Measurements from ENCODE around the gene TOM1L1.

Gene TOM1L1

DNA sequence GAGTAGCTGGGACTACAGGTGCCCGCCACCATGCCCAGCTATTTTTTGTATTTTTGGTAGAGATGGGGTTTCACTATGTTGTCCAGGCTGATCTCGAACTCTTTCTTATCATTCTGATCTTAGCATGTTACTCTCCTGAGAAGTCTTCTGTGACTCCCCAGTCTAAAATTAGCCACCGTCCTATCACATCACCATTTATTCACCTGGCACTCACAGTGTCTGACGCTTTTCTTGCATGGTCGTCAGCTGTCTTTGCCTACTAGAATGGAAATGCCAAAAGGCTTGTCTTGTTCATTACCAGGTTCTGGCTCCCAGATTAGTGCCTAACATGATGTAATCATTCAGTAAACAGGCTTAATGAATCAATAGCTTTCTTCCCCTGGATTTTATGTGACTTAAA, 23.8 kb downstream of the TOM1L1 start:
- Histone ChIP-seq H3K4ac (ENCODE audit: low read depth, low read length) (no peak overlapping the region), H3K79me1 (ENCODE audit: low read length) (no peaks in the 10 kb centered on the region), H2BK15ac (replicated peaks; ENCODE audit: low read depth) (no peak overlapping the region), H3K27ac (ENCODE audit: low read depth, low read length) (no peak overlapping the region), H4K8ac (ENCODE audit: low read depth, low read length) (no peak overlapping the region), H3K79me2 (ENCODE audit: control insufficient read depth, insufficient read depth, low read length) (no peaks in the 10 kb centered on the region), H3K4me2 (ENCODE audit: low read length) (no peak overlapping the region), H3K4me1 (ENCODE audit: control insufficient read depth, low read depth, low read length) (peaks cover 4% of the 10 kb centered on the region), H3K27me3 (ENCODE audit: insufficient read depth, low read length, poor library complexity) (no peaks in the 10 kb centered on the region), H4K5ac (ENCODE audit: low read length) (no peak overlapping the region), H3K23ac (ENCODE audit: low read length) (no peak overlapping the region), H3K9ac (ENCODE audit: low read length) (no peak overlapping the region), H3K56ac (ENCODE audit: low read length) (no peak overlapping the region), H3K18ac (ENCODE audit: low read length) (no peak overlapping the region), H2BK120ac (ENCODE audit: low read depth, low read length) (no peak overlapping the region), H3K36me3 (ENCODE audit: control insufficient read depth, insufficient read depth, low read length) (no peaks in the 10 kb centered on the region), H3K4me3 (ENCODE audit: low read length) (no peak overlapping the region), H2BK5ac (ENCODE audit: low read length) (no peak overlapping the region), H2AK5ac (ENCODE audit: low read length) (no peak overlapping the region)
- no peak for DNase-seq
- WGBS (ENCODE audit: extremely low coverage, insufficient coverage, low lambda C conversion rate): no CpG with 5 or more reads among the region's 5 CpGs

DNA sequence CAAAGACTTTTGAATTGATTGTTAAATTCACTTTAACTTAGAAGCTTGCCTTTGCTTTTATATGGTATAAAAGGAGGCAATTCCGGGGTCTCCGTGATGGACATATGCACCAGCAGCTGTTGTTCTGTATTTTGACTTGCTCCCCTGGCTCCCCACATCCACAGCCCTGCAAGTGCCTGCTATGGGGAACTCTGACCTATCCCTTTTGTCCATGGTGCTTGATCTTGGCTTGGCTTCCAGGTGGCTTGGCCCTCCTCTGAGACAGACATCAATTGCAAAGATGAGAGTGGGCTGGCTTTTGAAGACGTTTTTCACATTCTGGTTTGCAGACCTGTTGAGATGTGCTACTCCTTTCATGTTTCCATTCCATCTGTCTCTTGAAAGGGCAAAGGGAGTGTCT, 26.9 kb downstream of the TOM1L1 start:
- Histone ChIP-seq H3K4me3 (ENCODE audit: low read length) (no peak overlapping the region), H2AK5ac (ENCODE audit: low read length) (no peak overlapping the region), H2BK15ac (replicated peaks; ENCODE audit: low read depth) (no peak overlapping the region), H3K9ac (ENCODE audit: low read length) (no peak overlapping the region), H4K5ac (ENCODE audit: low read length) (no peak overlapping the region), H3K79me2 (ENCODE audit: control insufficient read depth, insufficient read depth, low read length) (no peaks in the 10 kb centered on the region), H3K23ac (ENCODE audit: low read length) (no peak overlapping the region), H3K18ac (ENCODE audit: low read length) (no peak overlapping the region), H3K79me1 (ENCODE audit: low read length) (no peaks in the 10 kb centered on the region), H2BK120ac (ENCODE audit: low read depth, low read length) (no peak overlapping the region), H3K4me2 (ENCODE audit: low read length) (no peak overlapping the region), H3K4ac (ENCODE audit: low read depth, low read length) (no peak overlapping the region), H3K27me3 (ENCODE audit: insufficient read depth, low read length, poor library complexity) (no peaks in the 10 kb centered on the region), H3K56ac (ENCODE audit: low read length) (no peak overlapping the region), H4K8ac (ENCODE audit: low read depth, low read length) (no peak overlapping the region), H3K27ac (ENCODE audit: low read depth, low read length) (no peak overlapping the region), H3K4me1 (ENCODE audit: control insufficient read depth, low read depth, low read length) (peaks cover 4% of the 10 kb centered on the region), H3K36me3 (ENCODE audit: control insufficient read depth, insufficient read depth, low read length) (no peaks in the 10 kb centered on the region), H2BK5ac (ENCODE audit: low read length) (no peak overlapping the region)
- WGBS (ENCODE audit: extremely low coverage, insufficient coverage, low lambda C conversion rate): no CpG with 5 or more reads among the region's 3 CpGs
- DNase-seq: no peak

DNA sequence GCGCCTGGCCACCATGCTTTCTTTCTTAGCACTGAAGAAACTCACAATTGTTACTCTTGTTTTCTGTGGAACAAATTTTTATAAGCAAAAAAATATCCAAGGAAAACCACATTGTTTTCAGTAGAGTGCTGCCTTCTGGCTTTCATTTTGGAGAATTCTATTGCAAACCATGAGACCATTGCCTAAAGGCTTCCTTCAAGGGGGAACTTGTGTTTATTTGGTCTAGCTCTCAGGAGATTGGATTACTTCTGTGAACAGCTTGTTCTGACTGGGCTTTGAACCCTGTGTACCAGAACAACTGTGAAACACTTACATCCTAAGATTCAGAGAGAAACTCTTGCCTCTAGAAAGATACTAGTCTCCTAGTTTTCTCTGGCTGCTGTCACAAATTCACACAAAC, 32.1 kb downstream of the TOM1L1 start:
- no peaks in the 10 kb centered on the region for H3K27me3 ChIP-seq (ENCODE audit: insufficient read depth, low read length, poor library complexity)
- DNase-seq: no peak
- no peaks in the 10 kb centered on the region for H3K79me2 ChIP-seq (ENCODE audit: control insufficient read depth, insufficient read depth, low read length)
- no peak overlapping the region for H2AK5ac ChIP-seq (ENCODE audit: low read length)
- H2BK120ac ChIP-seq (ENCODE audit: low read depth, low read length): no peak overlapping the region
- H2BK15ac ChIP-seq (replicated peaks; ENCODE audit: low read depth): no peak overlapping the region
- H3K36me3 ChIP-seq (ENCODE audit: control insufficient read depth, insufficient read depth, low read length): no peaks in the 10 kb centered on the region
- H4K5ac ChIP-seq (ENCODE audit: low read length): no peak overlapping the region
- no peak overlapping the region for H3K4me3 ChIP-seq (ENCODE audit: low read length)
- H3K4ac ChIP-seq (ENCODE audit: low read depth, low read length): no peak overlapping the region
- H3K23ac ChIP-seq (ENCODE audit: low read length): no peak overlapping the region
- no peak overlapping the region for H3K56ac ChIP-seq (ENCODE audit: low read length)
- H4K8ac ChIP-seq (ENCODE audit: low read depth, low read length): no peak overlapping the region
- H3K9ac ChIP-seq (ENCODE audit: low read length): no peak overlapping the region
- H3K4me2 ChIP-seq (ENCODE audit: low read length): no peak overlapping the region
- no peak overlapping the region for H3K27ac ChIP-seq (ENCODE audit: low read depth, low read length)
- peaks cover 2% of the 10 kb centered on the region for H3K4me1 ChIP-seq (ENCODE audit: control insufficient read depth, low read depth, low read length)
- H2BK5ac ChIP-seq (ENCODE audit: low read length): no peak overlapping the region
- no peaks in the 10 kb centered on the region for H3K79me1 ChIP-seq (ENCODE audit: low read length)
- no CpG with 5 or more reads among the region's 1 CpG for WGBS (ENCODE audit: extremely low coverage, insufficient coverage, low lambda C conversion rate)
- no peak overlapping the region for H3K18ac ChIP-seq (ENCODE audit: low read length)

DNA sequence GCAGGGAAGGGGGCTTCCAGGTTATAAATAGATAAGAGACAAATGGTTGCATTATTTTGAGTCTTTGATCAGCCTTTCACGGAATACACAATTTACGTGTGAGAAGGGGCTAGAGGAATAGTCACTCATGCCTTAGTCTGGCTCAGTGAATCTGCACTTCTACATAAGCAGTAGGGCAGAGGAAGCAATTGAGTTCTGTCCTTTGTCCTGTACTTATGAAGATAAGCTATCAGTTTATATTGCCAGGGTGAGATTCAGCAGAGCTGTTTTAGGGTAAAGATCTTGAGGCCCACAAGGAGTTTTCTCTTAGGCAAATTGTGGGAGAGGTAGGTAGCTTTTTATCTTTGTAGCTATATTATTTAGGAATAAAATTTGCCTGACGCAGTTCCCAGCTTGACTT, 33.3 kb downstream of the TOM1L1 start:
- H3K79me1 ChIP-seq (ENCODE audit: low read length): no peaks in the 10 kb centered on the region
- peak; percentile 80 for DNase-seq
- H3K56ac ChIP-seq (ENCODE audit: low read length): no peak overlapping the region
- H3K23ac ChIP-seq (ENCODE audit: low read length): no peak overlapping the region
- no peak overlapping the region for H2AK5ac ChIP-seq (ENCODE audit: low read length)
- no peaks in the 10 kb centered on the region for H3K36me3 ChIP-seq (ENCODE audit: control insufficient read depth, insufficient read depth, low read length)
- no peak overlapping the region for H3K4ac ChIP-seq (ENCODE audit: low read depth, low read length)
- no peak overlapping the region for H2BK120ac ChIP-seq (ENCODE audit: low read depth, low read length)
- H3K79me2 ChIP-seq (ENCODE audit: control insufficient read depth, insufficient read depth, low read length): no peaks in the 10 kb centered on the region
- no peak overlapping the region for H3K9ac ChIP-seq (ENCODE audit: low read length)
- no peak overlapping the region for H4K5ac ChIP-seq (ENCODE audit: low read length)
- H3K27ac ChIP-seq (ENCODE audit: low read depth, low read length): peak overlapping the region; percentile 40
- H3K4me3 ChIP-seq (ENCODE audit: low read length): no peak overlapping the region
- no peak overlapping the region for H4K8ac ChIP-seq (ENCODE audit: low read depth, low read length)
- no peak overlapping the region for H2BK15ac ChIP-seq (replicated peaks; ENCODE audit: low read depth)
- H3K4me1 ChIP-seq (ENCODE audit: control insufficient read depth, low read depth, low read length): peaks cover 2% of the 10 kb centered on the region
- no peak overlapping the region for H2BK5ac ChIP-seq (ENCODE audit: low read length)
- no peak overlapping the region for H3K4me2 ChIP-seq (ENCODE audit: low read length)
- no peak overlapping the region for H3K18ac ChIP-seq (ENCODE audit: low read length)
- H3K27me3 ChIP-seq (ENCODE audit: insufficient read depth, low read length, poor library complexity): no peaks in the 10 kb centered on the region
- no CpG with 5 or more reads among the region's 3 CpGs for WGBS (ENCODE audit: extremely low coverage, insufficient coverage, low lambda C conversion rate)

DNA sequence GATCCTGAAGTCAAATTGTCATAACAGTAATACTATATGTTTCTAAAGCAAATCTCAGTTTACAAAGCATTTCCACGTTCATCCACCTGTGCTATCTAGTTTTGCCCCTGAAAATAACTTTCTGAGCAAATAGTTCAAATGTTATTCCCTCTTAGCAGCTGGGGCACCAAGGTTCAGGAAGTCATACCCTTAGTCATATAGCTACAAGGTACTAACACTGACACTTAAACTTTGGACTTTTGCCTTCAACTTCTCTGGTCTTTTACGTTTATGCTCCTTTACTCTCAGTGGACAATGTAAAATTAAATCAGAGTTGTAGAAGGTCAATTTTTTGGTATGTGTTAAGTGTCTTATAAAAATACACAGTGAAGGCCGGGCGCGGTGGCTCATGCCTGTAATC, 34.8 kb downstream of the TOM1L1 start:
- WGBS (ENCODE audit: extremely low coverage, insufficient coverage, low lambda C conversion rate): no CpG with 5 or more reads among the region's 5 CpGs
- Histone ChIP-seq H3K9ac (ENCODE audit: low read length) (no peak overlapping the region), H2AK5ac (ENCODE audit: low read length) (no peak overlapping the region), H3K23ac (ENCODE audit: low read length) (no peak overlapping the region), H3K4me2 (ENCODE audit: low read length) (no peak overlapping the region), H3K79me1 (ENCODE audit: low read length) (no peaks in the 10 kb centered on the region), H3K36me3 (ENCODE audit: control insufficient read depth, insufficient read depth, low read length) (no peaks in the 10 kb centered on the region), H3K27me3 (ENCODE audit: insufficient read depth, low read length, poor library complexity) (no peaks in the 10 kb centered on the region), H4K8ac (ENCODE audit: low read depth, low read length) (no peak overlapping the region), H3K4ac (ENCODE audit: low read depth, low read length) (no peak overlapping the region), H3K4me3 (ENCODE audit: low read length) (no peak overlapping the region), H2BK5ac (ENCODE audit: low read length) (no peak overlapping the region), H2BK15ac (replicated peaks; ENCODE audit: low read depth) (no peak overlapping the region), H3K27ac (ENCODE audit: low read depth, low read length) (no peak overlapping the region), H3K56ac (ENCODE audit: low read length) (no peak overlapping the region), H2BK120ac (ENCODE audit: low read depth, low read length) (no peak overlapping the region), H4K5ac (ENCODE audit: low read length) (no peak overlapping the region), H3K79me2 (ENCODE audit: control insufficient read depth, insufficient read depth, low read length) (no peaks in the 10 kb centered on the region), H3K4me1 (ENCODE audit: control insufficient read depth, low read depth, low read length) (peaks cover 2% of the 10 kb centered on the region), H3K18ac (ENCODE audit: low read length) (no peak overlapping the region)
- peak; percentile 18 for DNase-seq

DNA sequence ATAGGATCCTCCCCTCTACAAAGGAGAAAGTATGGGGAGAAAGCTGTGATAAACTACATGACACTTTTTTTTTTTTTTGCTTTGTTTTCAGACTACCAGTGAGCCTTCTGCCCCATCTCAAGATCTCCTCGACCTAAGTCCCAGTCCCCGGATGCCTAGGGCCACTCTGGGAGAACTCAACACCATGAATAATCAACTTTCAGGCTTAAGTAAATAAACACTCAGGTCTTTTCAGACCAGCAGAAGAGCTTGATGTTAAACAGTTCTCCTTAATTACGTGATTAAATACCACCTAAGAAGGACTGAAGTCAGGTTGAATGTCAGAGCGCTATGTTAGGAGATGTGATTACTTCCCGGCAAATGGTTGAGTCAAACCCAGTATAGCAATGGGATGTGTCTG, 36.4 kb downstream of the TOM1L1 start:
- Histone ChIP-seq H3K36me3 (ENCODE audit: control insufficient read depth, insufficient read depth, low read length) (no peaks in the 10 kb centered on the region), H3K56ac (ENCODE audit: low read length) (no peak overlapping the region), H3K9ac (ENCODE audit: low read length) (no peak overlapping the region), H3K4ac (ENCODE audit: low read depth, low read length) (no peak overlapping the region), H3K4me2 (ENCODE audit: low read length) (no peak overlapping the region), H3K27ac (ENCODE audit: low read depth, low read length) (no peak overlapping the region), H3K4me3 (ENCODE audit: low read length) (no peak overlapping the region), H3K23ac (ENCODE audit: low read length) (no peak overlapping the region), H2AK5ac (ENCODE audit: low read length) (no peak overlapping the region), H3K79me1 (ENCODE audit: low read length) (no peaks in the 10 kb centered on the region), H2BK120ac (ENCODE audit: low read depth, low read length) (no peak overlapping the region), H4K8ac (ENCODE audit: low read depth, low read length) (no peak overlapping the region), H4K5ac (ENCODE audit: low read length) (no peak overlapping the region), H2BK5ac (ENCODE audit: low read length) (no peak overlapping the region), H3K18ac (ENCODE audit: low read length) (no peak overlapping the region), H2BK15ac (replicated peaks; ENCODE audit: low read depth) (no peak overlapping the region), H3K4me1 (ENCODE audit: control insufficient read depth, low read depth, low read length) (peaks cover 2% of the 10 kb centered on the region), H3K79me2 (ENCODE audit: control insufficient read depth, insufficient read depth, low read length) (no peaks in the 10 kb centered on the region), H3K27me3 (ENCODE audit: insufficient read depth, low read length, poor library complexity) (no peaks in the 10 kb centered on the region)
- no CpG with 5 or more reads among the region's 5 CpGs for WGBS (ENCODE audit: extremely low coverage, insufficient coverage, low lambda C conversion rate)
- DNase-seq: peak; percentile 20

Measured in mesendoderm (in vitro differentiated cells).